SK-N-SH treated with all-trans-retinoic acid at 6 μM for 48 hours (cell line): Measurements from ENCODE around the gene ZNF385B.

ENCODE experiments used
- ATAC-seq: fragments of 200-7000 bp; cut with Tn5 transposase; 3 replicates; pipeline ENCODE4 v1.9.1; 2020; ENCODE audit warnings: mild to moderate bottlenecking, moderate library complexity
- ARNTL ChIP-seq: fragments of 450-650 bp; formaldehyde crosslinking; IDR thresholded peaks from 2 replicates; pipeline ENCODE4 v1.5.0; 2020; ENCODE audit warnings: low read depth, mild to moderate bottlenecking, moderate library complexity, borderline replicate concordance
- BACH2 ChIP-seq: fragments of 250-450 bp; sonication (Bioruptor Pico); IDR thresholded peaks from 2 replicates; pipeline ENCODE4 v1.9.0; 2021; ENCODE audit warnings: mild to moderate bottlenecking, borderline replicate concordance
- CREB5 ChIP-seq: fragments of 250-450 bp; sonication (Bioruptor Pico); IDR thresholded peaks from 2 replicates; pipeline ENCODE4 v1.5.1; 2020; ENCODE audit warnings: low read depth, mild to moderate bottlenecking, moderate library complexity
- CSDC2 ChIP-seq: fragments of 250-450 bp; sonication (Bioruptor Pico); IDR thresholded peaks from 2 replicates; pipeline ENCODE4 v1.5.0; 2020; ENCODE audit warnings: mild to moderate bottlenecking, moderate library complexity
- CSRNP3 ChIP-seq: fragments of 250-450 bp; sonication (Bioruptor Pico); IDR thresholded peaks from 2 replicates; pipeline ENCODE4 v1.5.1; 2021; ENCODE audit warnings: mild to moderate bottlenecking, moderate library complexity
- GLIS3 ChIP-seq: fragments of 250-450 bp; sonication (Bioruptor Pico); IDR thresholded peaks from 2 replicates; pipeline ENCODE4 v1.5.0; 2020; ENCODE audit warnings: mild to moderate bottlenecking, moderate library complexity
- ISL1 ChIP-seq: fragments of 250-450 bp; sonication (Bioruptor Pico); IDR thresholded peaks from 2 replicates; pipeline ENCODE4 v2.1.2; 2022; ENCODE audit warnings: mild to moderate bottlenecking, moderate library complexity
- OSR1 ChIP-seq: fragments of 250-450 bp; sonication (Bioruptor Pico); IDR thresholded peaks from 2 replicates; pipeline ENCODE4 v1.8.0; 2022; ENCODE audit warnings: moderate library complexity, mild to moderate bottlenecking, inconsistent platforms
- PATZ1 ChIP-seq: fragments of 250-450 bp; sonication (Bioruptor Pico); IDR thresholded peaks from 2 replicates; pipeline ENCODE4 v1.8.0; 2020; ENCODE audit warnings: mild to moderate bottlenecking, moderate library complexity, borderline replicate concordance
- PPARA ChIP-seq: fragments of 250-450 bp; sonication (Bioruptor Pico); IDR thresholded peaks from 2 replicates; pipeline ENCODE4 v1.5.0; 2020; ENCODE audit warnings: mild to moderate bottlenecking, borderline replicate concordance
- RARB ChIP-seq: fragments of 250-450 bp; sonication (Bioruptor Pico); IDR thresholded peaks from 2 replicates; pipeline ENCODE4 v1.8.0; 2021; ENCODE audit warnings: mild to moderate bottlenecking, moderate library complexity
- SNAI2 ChIP-seq: fragments of 250-450 bp; sonication (Bioruptor Pico); IDR thresholded peaks from 2 replicates; pipeline ENCODE4 v1.5.0; 2020; ENCODE audit warnings: mild to moderate bottlenecking, moderate library complexity
- TCF4 ChIP-seq: fragments of 250-450 bp; sonication (Bioruptor Pico); IDR thresholded peaks from 2 replicates; pipeline ENCODE4 v1.8.0; 2021; ENCODE audit warnings: mild to moderate bottlenecking, moderate library complexity, borderline replicate concordance
- TOX ChIP-seq: fragments of 250-450 bp; sonication (Bioruptor Pico); IDR thresholded peaks from 2 replicates; pipeline ENCODE4 v1.8.0; 2021; ENCODE audit warnings: mild to moderate bottlenecking, moderate library complexity, borderline replicate concordance
- ZC3H10 ChIP-seq: fragments of 250-450 bp; sonication (Bioruptor Pico); IDR thresholded peaks from 2 replicates; pipeline ENCODE4 v1.5.1; 2021; ENCODE audit warnings: mild to moderate bottlenecking, moderate library complexity
- ZFP3 ChIP-seq: fragments of 250-450 bp; sonication (Bioruptor Pico); IDR thresholded peaks from 2 replicates; pipeline ENCODE4 v1.5.0; 2020; ENCODE audit warnings: mild to moderate bottlenecking, moderate library complexity
- ZFP30 ChIP-seq: fragments of 450-650 bp; formaldehyde crosslinking; IDR thresholded peaks from 2 replicates; pipeline ENCODE4 v1.5.0; 2022; ENCODE audit warnings: mild to moderate bottlenecking, moderate library complexity
- ZNF70 ChIP-seq: fragments of 450-650 bp; formaldehyde crosslinking; IDR thresholded peaks from 2 replicates; pipeline ENCODE4 v1.5.0; 2020; ENCODE audit warnings: mild to moderate bottlenecking, moderate library complexity
- ZNF8 ChIP-seq: fragments of 450-650 bp; formaldehyde crosslinking; IDR thresholded peaks from 2 replicates; pipeline ENCODE4 v1.5.0; 2020; ENCODE audit warnings: mild to moderate bottlenecking, moderate library complexity
- TF ChIP-seq, protein P1 (sequence below): fragments of 250-450 bp; sonication (Bioruptor Pico); IDR thresholded peaks from 2 replicates; pipeline ENCODE4 v1.8.0; 2021; ENCODE audit warnings: low read depth, mild to moderate bottlenecking, moderate library complexity, borderline replicate concordance
- TF ChIP-seq, protein P2 (sequence below): fragments of 250-450 bp; sonication (Bioruptor Pico); IDR thresholded peaks from 2 replicates; pipeline ENCODE4 v1.5.0; 2020; ENCODE audit warnings: mild to moderate bottlenecking, moderate library complexity

The ZNF385B gene

DNA sequence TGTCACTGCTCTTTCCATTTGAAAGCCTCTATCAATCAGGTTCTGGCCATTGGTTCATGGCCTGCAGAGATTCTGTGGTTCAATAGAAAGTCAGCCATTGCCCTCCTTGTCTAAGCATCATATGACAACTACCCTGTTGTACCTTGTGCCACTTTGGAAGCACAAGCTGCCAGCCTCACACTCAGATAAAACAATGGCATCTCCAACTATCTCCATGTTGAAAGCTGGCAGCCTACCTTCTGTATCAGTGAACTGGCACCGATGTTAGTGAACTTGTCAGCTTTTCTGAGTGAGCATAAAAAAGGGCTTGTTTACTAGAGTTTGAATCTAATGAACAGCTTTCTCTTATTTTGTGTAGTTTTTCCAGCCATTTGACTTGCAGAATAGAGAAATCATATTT lies 393.5 kb downstream of the ZNF385B start:
- no peak for ATAC-seq
- TF ChIP-seq ZC3H10 (CRISPR knock-in tag) (no peak), RARB (CRISPR knock-in tag) (no peak), GLIS3 (CRISPR knock-in tag) (no peak), TCF4 (CRISPR knock-in tag) (no peak), ARNTL (CRISPR knock-in tag) (no peak), CREB5 (CRISPR knock-in tag) (no peak), ZFP3 (CRISPR knock-in tag) (no peak), CSRNP3 (no peak), TOX (CRISPR knock-in tag) (no peak), CSDC2 (no peak), ZNF8 (CRISPR knock-in tag) (no peak)

- ATAC-seq: no peak
- no peak for TF ChIP-seq PATZ1 (CRISPR knock-in tag)
- no peak for TF ChIP-seq BACH2 (CRISPR knock-in tag)
- TF ChIP-seq OSR1: no peak
Measured at GRCh38 chr2:179467111-179467510, 394.3 kb downstream of the ZNF385B start.

DNA sequence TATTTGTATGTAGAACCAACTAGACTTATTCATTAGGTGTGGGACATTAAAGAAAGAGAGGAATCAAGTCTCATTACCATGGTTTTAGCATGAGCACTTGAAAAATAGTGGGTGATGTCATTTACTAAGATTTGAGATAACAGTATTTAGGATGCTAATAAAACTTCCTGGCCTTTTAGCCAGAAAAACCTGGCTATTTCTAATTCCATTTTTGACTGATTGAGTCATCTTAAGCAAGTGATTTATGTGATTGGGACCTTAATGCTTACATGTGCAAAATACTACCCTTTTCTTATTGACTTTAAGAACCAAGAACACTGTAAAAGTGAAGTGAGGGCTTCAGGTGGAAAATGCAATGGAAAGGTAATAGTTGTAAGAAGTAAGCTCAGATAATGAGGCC lies 400.0 kb downstream of the ZNF385B start:
- ATAC-seq: no peak
- TF ChIP-seq TCF4 (CRISPR knock-in tag) (no peak), SNAI2 (CRISPR knock-in tag) (no peak), ZNF70 (CRISPR knock-in tag) (no peak), PPARA (CRISPR knock-in tag) (no peak), CSDC2 (no peak), ZFP3 (CRISPR knock-in tag) (no peak), RARB (CRISPR knock-in tag) (no peak), BACH2 (CRISPR knock-in tag) (no peak), GLIS3 (CRISPR knock-in tag) (no peak), PATZ1 (CRISPR knock-in tag) (no peak), CSRNP3 (no peak), ZFP30 (CRISPR knock-in tag) (no peak), ARNTL (CRISPR knock-in tag) (no peak), OSR1 (no peak), ZNF8 (CRISPR knock-in tag) (no peak), ISL1 (CRISPR knock-in tag) (no peak), TOX (CRISPR knock-in tag) (no peak)
- TF ChIP-seq, protein P1, sequence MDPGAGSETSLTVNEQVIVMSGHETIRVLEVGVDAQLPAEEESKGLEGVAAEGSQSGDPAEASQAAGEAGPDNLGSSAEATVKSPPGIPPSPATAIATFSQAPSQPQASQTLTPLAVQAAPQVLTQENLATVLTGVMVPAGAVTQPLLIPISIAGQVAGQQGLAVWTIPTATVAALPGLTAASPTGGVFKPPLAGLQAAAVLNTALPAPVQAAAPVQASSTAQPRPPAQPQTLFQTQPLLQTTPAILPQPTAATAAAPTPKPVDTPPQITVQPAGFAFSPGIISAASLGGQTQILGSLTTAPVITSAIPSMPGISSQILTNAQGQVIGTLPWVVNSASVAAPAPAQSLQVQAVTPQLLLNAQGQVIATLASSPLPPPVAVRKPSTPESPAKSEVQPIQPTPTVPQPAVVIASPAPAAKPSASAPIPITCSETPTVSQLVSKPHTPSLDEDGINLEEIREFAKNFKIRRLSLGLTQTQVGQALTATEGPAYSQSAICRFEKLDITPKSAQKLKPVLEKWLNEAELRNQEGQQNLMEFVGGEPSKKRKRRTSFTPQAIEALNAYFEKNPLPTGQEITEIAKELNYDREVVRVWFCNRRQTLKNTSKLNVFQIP (CRISPR knock-in tag): no peak
- TF ChIP-seq, protein P2, sequence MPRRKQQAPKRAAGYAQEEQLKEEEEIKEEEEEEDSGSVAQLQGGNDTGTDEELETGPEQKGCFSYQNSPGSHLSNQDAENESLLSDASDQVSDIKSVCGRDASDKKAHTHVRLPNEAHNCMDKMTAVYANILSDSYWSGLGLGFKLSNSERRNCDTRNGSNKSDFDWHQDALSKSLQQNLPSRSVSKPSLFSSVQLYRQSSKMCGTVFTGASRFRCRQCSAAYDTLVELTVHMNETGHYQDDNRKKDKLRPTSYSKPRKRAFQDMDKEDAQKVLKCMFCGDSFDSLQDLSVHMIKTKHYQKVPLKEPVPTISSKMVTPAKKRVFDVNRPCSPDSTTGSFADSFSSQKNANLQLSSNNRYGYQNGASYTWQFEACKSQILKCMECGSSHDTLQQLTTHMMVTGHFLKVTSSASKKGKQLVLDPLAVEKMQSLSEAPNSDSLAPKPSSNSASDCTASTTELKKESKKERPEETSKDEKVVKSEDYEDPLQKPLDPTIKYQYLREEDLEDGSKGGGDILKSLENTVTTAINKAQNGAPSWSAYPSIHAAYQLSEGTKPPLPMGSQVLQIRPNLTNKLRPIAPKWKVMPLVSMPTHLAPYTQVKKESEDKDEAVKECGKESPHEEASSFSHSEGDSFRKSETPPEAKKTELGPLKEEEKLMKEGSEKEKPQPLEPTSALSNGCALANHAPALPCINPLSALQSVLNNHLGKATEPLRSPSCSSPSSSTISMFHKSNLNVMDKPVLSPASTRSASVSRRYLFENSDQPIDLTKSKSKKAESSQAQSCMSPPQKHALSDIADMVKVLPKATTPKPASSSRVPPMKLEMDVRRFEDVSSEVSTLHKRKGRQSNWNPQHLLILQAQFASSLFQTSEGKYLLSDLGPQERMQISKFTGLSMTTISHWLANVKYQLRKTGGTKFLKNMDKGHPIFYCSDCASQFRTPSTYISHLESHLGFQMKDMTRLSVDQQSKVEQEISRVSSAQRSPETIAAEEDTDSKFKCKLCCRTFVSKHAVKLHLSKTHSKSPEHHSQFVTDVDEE (CRISPR knock-in tag): no peak
